Inferior parietal cortex (tissue), 1 donor: ENCODE data around the gene AOAH.
"Not testable (repeated sequence)": the region's sequence is repeated elsewhere in the genome, so short reads cannot be mapped to it uniquely, and the experiment has no call there.

ENCODE experiments used
- DNase-seq: peaks from one replicate; pipeline ENCODE4 v3.0.0-alpha.2; 2016; ENCODE audit errors: extremely low spot score

AOAH gene

DNA sequence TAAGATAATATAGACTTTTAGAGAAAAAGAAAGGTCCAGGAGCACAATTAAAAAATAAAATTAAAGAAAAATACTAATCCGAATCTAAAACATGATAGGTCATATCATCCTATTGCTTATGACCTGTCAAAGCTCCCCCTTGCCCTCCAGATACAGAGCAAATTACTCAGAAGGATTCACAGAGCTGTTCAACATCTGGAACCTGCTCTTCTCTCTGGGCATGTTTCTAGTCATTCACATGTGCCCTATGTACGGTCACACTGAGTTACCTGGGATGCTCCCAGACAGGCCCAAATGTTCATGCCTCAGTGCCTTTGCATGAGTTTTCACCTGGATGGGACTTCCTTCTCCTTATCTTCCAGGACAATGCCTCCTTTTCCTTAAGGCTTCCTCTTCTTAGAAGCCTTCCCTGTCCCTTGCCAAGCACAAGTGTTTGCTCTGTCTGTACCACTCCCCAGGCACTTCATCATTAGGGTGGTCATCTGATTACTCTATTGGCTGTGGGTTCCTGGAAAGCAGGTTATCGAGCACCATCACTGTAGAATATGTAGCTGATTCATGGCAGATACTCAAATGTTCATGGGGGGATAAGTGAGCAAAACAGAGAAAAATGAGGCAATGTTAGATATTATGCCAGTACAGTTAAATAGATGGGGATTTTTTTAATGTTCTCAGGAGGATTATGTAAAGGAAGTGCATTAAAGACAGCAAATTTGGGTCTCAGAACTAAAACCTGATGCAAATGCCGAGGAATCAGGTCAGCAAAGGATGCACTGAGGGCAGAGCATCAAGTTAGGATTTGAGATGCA lies 12.0 kb upstream of the AOAH start:
- no peak for DNase-seq

DNA sequence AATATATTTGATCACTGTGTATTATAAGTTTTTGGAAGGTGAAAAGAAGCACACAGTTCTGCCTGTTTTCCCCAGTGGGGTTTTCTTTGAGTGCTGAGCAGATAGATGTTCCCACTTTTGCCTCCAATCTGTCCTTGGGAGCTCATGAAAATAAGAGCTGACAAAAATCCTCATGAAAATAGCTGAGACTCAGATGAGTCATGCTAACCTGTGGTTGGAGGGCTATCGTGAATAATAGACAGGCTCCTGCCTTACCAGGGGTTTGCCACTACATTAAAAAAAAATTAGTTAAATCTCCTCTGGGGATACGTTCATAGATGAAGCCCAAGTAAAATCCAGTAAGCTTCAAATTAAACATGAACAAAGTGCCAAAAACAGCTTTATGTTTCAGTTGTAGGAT lies 10.9 kb upstream of the AOAH start:
- DNase-seq, result no peak

DNA sequence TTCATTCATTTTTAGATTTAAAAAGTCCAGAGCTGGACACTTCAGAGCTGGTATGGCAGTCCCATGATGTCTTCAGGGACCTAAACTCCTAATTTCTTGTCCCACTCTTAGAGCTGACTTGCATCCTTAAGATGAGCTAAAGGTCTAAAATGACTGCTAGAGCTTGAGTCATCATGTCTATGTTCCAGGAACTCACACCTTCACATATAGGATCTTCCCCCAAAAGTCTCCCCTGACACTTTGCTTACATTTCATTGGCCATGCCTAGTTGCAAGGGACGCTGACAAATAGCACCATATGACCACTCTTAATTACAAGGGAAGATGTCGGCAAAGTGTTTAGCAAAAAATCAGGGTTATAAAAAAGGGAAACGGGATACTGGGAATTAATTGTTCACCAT lies 10.4 kb upstream of the AOAH start:
- DNase-seq, result no peak

DNA sequence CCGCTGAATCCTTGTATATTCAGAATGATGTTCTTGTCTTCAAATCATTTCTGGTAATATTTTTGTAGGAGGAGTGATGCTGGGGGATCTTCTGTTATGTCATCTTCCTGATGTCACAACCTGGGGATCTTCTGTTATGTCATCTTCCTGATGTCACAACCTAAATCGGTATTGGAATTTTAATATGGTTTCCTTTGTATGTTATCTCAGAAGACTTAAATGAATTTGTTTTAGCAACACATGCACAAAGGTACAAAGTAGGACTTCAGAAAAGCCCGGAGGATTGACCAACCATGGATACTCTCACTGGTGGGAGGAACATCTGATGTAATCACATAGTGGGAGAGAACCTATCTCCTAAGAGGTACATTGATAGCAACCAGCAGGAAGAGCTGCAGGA lies 9.1 kb upstream of the AOAH start:
- DNase-seq, result no peak

DNA sequence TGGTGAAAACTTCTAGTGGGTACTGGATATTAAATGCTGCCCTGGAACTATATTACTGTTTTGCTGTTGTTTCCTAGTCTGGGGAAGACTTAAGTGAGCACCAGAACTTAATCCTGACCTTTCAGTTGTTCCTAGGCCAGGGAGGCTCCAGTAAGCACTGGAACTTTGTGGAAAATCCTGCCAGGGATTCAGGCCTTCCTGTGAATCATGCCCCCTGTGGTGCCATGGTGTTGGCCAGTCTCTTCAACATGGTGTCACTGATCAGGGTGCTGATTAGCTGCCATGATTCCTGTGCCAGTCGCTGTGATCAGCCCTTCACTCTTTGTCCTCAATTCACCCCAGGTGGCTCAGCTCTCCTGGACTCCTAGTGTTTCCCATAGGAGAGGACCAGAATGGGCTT lies 8.5 kb upstream of the AOAH start:
- DNase-seq, result no peak

DNA sequence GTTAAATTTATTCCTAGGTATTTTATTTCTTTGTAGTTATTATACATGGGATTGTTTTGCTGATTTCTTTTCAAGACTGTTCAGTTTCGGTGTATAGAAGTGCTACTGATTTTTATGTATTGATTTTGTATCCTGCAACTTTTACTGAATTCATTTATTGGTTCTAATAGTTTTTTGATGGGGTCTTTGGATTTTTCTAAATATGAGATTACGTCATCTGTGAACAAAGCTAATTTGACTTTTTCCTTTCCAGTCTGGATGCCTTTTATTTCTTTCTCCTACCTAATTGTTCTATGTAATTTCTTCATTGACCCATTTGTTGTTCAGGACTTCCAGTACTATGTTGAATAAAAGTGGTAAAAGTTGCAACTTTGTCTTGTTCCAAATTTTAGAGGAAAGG lies 5.8 kb upstream of the AOAH start:
- DNase-seq, result no peak

DNA sequence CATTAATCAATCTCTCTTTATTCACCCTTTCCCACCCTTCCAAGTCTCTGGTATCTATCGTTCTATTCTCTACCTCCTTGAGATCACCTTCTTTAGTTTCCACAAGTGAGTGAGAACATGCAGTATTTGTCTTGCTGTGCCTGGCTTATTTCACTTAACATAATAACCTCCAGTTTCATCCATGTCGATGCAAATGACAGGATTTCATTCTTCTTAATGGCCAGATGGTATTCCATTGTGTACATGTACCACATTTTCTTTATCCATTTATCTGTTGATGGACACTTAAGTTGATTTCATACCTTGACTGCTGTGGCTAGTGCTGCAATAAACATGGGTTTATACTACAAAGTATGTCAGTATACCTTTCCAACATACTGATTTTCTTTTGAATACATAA lies 3.8 kb upstream of the AOAH start:
- DNase-seq, result no peak

DNA sequence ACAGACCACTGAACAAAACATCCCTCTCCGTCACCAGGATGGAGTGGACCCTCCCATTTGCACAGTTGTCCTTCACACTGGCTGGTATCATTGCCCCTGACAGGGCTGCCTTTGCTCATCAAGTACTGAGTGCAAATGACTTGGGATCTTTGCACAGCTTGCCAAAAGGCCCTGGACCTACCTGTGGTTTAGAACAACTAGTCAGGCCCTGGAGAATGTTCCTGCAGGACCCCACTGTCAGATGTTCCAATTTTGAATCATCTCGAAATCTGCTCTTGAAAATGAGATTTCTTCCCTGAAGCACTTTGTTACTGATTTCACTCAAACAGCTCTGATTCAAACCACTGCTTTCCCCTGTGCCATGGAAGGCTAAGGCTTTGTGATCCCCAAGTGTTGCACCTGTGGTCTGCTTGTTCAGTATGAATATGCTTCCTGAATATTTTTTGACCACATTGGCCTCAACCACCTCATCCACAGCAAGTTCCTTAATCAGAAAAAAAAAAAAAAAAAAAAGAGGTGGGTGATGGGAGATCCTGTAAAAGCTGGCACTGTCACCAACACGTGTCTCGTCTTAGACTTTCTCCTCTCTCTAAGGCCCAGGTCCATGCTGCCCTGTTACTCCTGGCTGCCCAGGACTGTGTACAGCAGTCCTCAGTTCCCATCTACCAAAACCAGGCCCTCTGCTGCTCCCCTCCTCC lies 2.7 kb upstream of the AOAH start:
- no peak for DNase-seq

DNA sequence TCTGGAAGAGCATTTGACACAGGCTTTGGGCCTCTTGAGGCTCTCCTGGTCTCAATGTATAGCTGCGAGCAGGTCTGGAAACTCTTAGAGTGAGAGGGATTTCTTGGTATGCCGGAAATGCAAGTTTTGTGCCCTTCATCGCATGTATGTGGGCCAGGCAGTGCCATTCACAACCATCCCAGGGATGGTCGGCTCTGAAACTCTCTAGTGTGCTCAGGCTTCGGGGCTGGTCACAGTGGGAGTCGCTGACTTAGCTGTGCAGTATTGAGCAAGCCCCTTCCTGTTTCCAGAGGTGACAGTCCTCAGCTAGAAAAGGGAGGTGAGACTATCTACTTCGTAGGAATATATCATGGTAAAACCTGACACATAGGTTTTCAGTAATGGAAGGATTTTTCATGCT lies 2.0 kb upstream of the AOAH start:
- no peak for DNase-seq

DNA sequence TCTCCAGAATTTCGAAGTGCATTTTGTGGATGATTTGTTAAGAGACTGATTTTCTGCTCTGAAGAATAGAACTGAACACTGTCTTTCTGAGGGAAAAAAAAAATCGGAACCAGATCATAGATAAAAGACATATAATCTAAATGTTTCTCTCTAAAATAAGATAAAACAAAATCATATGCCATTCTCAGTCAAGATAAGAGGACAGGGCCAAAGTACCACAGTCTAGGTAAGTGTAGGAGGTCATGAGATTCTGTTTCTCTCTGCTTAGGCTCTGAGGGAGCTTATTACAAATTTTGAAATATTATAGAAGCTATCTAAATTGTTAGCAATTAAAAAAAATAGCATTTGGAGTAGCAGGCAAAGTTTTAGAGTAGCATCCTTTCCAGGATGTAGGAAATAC lies 702 bp upstream of the AOAH start:
- no peak for DNase-seq

DNA sequence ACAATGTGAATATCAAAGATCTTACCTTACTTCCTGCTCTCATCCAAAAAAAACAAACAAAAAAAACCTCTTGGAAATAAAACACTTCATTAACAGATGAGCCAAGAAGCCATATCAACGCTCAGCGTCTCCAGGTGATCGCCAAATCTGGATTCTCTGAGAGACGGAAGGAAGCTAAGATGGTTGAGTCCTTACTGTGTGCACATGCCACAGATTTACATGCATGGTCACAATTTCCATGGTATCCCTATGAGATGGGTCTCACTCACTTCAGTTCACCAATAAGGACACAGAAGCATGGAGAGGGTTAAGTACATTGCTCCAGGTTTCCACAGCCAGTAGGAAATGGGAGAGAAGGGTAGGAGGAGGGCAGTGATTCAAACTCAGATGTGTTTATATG lies 1.0 kb downstream of the AOAH start:
- no peak for DNase-seq

DNA sequence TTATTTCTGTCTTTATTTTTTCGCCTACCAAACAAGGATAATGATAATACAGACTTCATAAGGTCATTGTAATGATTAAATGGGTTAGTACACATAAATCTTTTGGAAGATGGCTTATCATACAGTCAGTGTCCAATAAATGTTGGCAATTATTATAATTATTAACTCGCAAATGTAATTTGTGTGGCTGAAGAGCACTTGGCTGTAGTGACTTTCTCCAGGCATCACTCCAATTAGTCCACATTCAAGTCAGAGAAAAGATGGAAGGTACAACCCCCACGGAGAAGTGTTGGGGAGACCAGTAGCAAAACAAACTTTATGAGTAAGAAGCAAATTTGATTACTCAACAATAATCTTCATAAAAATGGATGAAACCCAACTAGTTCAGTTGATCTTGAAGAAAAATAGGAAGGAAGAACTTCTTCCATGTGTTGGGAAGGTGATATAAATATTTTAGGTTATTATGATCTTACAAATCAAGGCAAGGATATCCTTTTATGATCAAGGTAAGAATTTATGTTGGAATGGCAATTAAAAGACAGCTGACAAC lies 5.1 kb downstream of the AOAH start:
- DNase-seq, result no peak

DNA sequence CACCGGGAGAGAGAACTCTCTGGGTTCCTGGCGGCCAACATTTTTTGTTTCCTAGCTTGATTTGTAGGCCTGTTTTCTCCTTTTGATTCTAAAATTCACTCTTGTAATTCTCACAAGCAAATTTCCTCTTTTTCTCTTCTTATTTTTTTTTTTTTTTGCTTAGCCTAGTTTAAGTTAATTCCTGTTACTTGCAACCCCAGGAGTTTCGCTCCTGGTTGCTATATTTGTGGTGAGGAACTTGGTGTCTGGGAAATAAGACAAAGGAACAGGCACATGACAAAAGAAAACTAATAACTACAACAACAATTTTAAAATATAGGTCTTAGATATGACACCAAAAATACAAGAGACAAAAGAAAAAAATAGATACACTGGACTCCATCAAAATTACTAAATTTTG lies 6.7 kb downstream of the AOAH start:
- no peak for DNase-seq

DNA sequence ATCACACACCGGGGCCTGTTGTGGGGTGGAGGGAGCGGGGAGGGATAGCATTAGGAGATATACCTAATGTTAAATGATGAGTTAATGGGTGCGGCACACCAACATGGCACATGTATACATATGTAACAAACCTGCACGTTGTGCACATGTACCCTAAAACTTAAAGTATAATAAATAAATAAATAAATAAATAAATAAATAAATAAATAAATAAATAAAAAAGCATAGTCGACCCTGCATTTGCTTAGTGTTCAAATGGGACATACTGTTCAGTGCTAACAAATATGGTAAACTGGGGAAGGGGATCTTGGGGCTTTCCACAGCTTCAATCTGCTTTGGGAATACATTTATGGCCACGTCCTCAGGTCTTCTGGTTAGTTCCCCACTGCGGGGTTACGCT lies 7.5 kb downstream of the AOAH start:
- DNase-seq, result not testable (repeated sequence)

DNA sequence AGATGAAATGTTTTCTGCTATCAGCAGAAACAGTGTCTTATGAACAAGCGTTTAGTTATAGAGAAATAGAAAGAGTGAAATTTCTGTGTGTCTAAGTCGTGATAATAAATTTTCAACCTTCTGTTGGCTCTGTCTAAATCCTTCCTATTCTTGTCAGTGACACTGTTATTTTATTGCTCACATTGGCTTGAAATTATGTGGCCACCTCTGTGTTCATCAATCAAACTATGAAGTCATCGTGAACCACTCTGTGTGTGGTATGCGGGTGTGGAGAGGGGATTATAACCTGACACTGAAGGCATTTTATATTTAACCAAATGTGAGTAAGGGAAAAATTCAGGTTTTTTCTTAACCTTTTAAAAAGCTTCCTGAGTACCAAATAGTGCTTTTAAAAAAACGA lies 12.3 kb downstream of the AOAH start:
- no peak for DNase-seq

DNA sequence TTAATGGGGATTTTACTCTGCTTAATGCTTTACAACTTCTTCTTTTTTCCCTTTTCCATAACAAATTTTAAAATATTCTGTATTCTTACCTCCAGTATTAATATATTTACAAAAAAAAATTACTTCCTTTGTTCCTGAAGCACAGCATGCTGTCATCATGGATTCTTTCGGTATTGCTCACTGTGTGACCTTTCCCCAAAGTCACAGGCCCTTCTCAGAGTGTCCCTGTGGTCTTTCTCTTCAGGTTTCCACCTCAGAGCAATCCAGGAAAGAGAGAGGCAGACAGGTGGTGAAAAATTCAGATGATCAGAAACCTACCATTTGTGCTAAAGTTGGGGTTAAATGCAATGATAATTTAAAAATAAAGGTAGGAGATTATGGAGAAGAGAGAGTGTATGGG lies 13.0 kb downstream of the AOAH start:
- DNase-seq, result no peak

DNA sequence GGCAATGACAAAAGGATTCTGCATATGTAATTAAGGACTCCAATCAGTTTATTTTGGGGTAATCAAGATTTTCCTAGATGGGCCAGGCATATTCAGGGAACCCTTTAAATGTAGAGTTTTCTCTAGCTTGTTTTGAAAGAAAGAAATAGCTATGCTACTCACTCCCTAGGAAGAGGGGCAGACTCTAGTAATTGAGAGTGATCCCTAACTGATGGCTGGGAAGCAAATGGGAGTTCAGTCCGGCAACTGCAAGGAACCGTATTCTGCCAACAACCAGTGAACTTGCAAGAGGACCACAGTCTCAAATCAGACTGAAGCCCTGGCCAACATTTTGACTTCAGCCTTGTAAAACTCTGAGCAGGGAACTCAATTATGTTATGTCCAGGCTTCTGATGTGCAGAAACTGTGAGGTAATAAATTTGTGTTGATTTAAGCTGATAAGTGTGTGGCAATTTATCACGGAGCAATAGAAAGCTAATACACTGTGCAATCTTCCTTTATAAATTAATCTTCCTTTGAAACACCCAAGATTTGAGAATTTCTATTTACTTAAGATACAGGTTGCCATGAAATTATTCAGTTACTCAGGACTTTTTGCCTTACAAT lies 14.0 kb downstream of the AOAH start:
- no peak for DNase-seq

DNA sequence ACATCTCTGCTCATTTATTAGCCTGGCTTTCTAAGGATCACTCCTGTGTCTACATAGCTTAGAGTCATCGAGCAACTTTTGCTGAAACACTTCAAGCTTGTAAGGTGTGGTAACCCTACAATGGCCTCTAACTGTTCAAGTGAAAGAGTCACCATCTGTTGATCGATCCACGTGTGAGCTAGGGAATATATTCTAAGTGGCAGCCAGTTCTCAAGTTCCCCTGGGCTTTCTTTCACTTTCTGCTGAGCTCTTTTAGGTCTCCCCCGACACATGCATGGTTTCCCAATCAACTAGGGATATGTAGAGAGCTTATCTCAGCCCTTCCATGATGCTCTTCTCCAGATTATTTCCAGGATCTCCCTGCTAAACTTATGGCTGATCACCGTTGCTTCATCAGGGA lies 15.5 kb downstream of the AOAH start:
- DNase-seq, result no peak

DNA sequence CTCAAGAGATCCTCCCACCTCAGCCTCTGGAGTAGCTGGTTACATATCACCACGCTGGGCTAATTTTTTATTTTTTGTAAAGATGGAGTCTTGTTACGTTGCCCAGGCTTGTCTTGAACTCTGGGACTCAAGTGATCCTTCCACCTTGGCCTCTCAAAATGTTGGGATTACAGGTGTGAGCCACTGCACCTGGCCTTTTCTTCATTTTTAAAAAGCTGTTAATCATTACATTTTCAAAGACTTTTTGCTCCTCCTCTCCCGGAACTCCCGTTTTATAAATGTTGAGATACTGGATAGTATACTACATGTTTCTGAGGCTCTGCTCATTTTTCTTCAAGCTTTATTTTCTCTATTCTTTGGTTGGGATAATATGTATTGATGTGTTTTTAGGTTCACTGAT lies 16.4 kb downstream of the AOAH start:
- DNase-seq, result no peak

DNA sequence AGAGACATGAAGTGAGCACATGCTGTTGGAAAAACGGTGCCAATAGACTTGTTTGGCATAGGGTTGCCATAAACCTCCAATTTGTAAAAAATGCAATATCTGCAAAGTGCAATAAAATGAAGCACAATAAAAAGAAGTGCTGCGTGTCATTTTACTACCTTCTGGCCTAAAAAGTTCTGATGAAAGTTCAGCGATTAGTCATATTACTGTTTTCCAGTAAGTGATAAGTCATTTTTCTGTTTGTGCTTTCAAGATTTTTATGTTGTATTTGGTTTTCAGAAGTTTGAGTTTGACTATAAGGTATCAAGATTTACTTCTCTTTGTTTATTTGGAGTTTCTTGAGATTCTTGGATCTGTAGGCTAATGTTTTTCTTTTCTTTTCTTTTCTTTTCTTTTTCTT lies 16.8 kb downstream of the AOAH start:
- no peak for DNase-seq

DNA sequence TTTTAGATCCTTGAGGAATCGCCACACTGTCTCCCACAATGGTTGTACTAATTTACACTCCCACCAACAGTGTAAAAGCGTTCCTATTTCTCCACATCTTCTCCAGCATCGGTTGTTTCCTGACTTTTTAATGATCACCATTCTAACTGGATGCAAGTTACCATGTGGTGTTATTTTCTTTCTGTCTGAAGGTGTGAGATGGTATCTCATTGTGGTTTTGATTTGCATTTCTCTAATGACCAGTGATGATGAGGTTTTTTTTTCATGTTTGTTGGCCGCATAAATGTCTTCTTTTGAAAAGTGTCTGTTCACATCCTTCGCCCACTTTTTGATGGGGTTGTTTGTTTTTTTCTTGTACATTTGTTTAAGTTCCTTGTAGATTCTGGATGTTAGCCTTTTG lies 20.4 kb downstream of the AOAH start:
- DNase-seq, result not testable (repeated sequence)

DNA sequence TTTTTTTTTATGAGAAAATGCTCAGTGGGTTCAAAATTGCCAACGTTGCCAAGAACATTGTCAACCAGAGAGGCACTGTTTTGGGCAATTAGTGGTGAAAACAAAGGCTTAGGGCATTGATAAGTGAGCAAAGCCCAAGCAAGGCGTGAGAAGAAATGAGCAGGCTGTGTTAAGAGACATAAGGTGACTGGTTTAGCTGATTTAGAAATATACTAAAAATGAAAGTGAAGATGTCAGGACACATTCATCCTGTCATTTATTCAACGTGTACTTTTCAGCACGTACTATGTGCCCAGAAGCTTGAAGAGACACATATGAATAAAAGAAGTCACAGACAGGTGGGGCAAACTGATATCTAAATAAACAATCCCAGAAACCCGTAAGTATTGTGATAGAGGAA lies 31.8 kb downstream of the AOAH start:
- no peak for DNase-seq

DNA sequence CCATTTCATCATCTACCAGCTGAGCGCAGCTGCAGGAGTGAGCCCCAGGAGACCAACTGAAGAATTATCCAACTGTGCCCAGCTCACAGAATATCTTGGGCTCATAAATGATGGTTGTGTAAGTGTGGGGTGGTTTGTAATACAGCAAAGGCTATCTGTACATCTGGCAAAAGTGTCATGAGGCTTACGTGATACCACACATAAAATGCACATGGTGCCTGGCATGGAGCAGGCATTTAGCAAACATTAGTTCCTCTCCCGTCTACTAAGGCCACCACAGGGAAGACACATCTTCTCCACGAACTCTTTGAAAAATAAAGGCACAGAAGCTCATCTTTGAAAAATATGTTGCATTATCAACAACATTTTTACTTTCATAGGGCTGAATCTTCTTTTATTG lies 32.3 kb downstream of the AOAH start:
- no peak for DNase-seq
